Measurements from ENCODE around the gene CUL7.

Gene CUL7

DNA sequence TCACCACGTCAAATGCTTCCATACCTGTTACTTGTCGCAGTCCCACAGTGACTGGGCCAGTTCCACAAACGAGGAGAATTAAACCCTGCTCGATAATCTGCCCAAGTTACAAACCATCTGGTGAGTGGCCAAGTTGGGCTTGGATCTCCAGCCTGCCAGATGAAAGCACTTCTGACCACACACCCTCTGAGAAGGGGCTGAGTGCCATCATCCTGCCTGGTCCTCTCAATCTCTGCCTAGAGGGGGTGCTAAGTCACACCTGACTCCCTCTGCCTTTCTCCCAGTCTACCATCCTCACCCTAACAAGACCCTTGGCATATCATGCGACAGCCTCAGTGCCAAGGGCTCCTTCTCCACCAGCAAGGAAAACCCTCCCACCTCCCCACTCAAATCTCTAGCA lies 16.5 kb downstream of the CUL7 start:
- no peak for DNase-seq (ENCODE audit: low read depth)

DNA sequence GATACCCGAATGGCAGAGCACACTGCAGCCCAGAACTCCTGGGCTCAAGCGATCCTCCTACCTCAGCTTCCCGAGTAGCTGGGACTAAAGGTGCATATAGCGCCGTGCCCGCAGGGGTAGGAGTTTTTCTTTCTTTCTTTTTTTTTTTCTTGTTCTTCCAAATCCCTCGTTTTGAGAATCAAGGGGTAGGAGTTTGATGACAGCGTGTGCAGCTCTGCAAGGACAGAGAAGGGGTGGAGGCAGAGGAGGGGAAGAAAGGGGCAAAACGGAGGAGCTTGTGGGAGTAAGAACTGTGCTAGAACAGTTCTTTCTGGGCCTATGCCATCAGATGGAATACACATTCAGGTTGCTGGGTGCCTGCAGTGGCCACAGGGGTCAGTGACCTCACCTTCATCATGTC lies 16.9 kb downstream of the CUL7 start:
- no peak for TF ChIP-seq MYC (IDR thresholded peaks at IDR 0.05; ENCODE audit: low read depth, low read length)
- H3K4me3 ChIP-seq (ENCODE audit: low read depth, low read length), result no peak overlapping the region
- no peak for DNase-seq (ENCODE audit: low read depth)

More for the DNA sequence above, 16.5 kb downstream of the CUL7 start:
- H3K4me3 ChIP-seq (ENCODE audit: low read depth, low read length), result no peak overlapping the region
- TF ChIP-seq, protein P1, sequence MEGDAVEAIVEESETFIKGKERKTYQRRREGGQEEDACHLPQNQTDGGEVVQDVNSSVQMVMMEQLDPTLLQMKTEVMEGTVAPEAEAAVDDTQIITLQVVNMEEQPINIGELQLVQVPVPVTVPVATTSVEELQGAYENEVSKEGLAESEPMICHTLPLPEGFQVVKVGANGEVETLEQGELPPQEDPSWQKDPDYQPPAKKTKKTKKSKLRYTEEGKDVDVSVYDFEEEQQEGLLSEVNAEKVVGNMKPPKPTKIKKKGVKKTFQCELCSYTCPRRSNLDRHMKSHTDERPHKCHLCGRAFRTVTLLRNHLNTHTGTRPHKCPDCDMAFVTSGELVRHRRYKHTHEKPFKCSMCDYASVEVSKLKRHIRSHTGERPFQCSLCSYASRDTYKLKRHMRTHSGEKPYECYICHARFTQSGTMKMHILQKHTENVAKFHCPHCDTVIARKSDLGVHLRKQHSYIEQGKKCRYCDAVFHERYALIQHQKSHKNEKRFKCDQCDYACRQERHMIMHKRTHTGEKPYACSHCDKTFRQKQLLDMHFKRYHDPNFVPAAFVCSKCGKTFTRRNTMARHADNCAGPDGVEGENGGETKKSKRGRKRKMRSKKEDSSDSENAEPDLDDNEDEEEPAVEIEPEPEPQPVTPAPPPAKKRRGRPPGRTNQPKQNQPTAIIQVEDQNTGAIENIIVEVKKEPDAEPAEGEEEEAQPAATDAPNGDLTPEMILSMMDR (IDR thresholded peaks at IDR 0.05; ENCODE audit: low read depth, low read length), result no peak
- TF ChIP-seq POLR2A (IDR thresholded peaks at IDR 0.05; ENCODE audit: extremely low read depth, insufficient read length), result no peak
- TF ChIP-seq MYC (IDR thresholded peaks at IDR 0.05; ENCODE audit: low read depth, low read length), result no peak
- no peak for TF ChIP-seq MAX (IDR thresholded peaks at IDR 0.05; ENCODE audit: low read depth, low read length)

DNA sequence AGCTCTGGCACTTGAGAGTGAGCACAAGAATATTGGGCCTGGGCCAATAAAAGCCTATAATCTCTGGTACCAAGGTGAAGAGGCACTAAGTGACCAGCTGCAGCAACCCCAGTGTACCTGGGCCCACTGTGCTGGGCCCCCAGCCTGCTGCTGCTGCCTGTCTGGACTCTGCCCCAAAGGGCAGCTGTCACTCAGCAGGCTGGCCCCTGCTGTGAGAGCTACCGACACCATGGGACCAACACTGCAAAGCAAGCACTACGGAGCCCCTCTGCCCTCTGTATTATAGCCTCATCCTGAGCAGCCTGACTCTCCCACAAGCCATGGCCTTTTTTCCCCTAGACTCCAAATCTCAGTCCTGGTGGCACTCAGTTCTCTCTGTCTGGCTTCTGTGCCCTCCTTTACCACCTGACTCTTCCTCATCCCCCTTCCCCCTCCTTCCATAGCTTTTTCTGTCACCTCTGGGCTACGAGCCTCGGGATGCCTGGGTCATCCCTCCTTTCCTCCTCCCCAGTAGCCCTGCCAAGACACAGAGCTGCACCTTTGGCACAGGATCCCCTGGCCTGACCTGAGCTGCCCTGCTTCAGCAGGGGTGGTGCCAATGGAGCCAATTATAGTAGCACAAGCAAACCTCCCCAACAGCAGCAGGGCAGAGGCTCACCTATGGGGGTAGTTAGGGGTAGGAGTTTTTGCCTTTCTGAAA lies 18.0 kb downstream of the CUL7 start:
- DNase-seq (ENCODE audit: low read depth), result no peak
- no peak for TF ChIP-seq MYC (IDR thresholded peaks at IDR 0.05; ENCODE audit: low read depth, low read length)
- TF ChIP-seq POLR2A (IDR thresholded peaks at IDR 0.05; ENCODE audit: extremely low read depth, insufficient read length), result no peak
- TF ChIP-seq, protein P1 (IDR thresholded peaks at IDR 0.05; ENCODE audit: low read depth, low read length), result no peak
- no peak for TF ChIP-seq MAX (IDR thresholded peaks at IDR 0.05; ENCODE audit: low read depth, low read length)
- no peak overlapping the region for H3K4me3 ChIP-seq (ENCODE audit: low read depth, low read length)

- DNase-seq (ENCODE audit: low read depth), result no peak
- TF ChIP-seq MYC (IDR thresholded peaks at IDR 0.05; ENCODE audit: low read depth, low read length) (no peak), MAX (IDR thresholded peaks at IDR 0.05; ENCODE audit: low read depth, low read length) (no peak), POLR2A (IDR thresholded peaks at IDR 0.05; ENCODE audit: extremely low read depth, insufficient read length) (no peak)
- TF ChIP-seq, protein P1 (IDR thresholded peaks at IDR 0.05; ENCODE audit: low read depth, low read length), result no peak
- no peak overlapping the region for H3K4me3 ChIP-seq (ENCODE audit: low read depth, low read length)
These were observed 19.5 kb downstream of the CUL7 start for GRCh38 chr6:43034190-43034525.

- no peak overlapping the region for H3K4me3 ChIP-seq (ENCODE audit: low read depth, low read length)
- DNase-seq (ENCODE audit: low read depth), result no peak
- TF ChIP-seq MYC (IDR thresholded peaks at IDR 0.05; ENCODE audit: low read depth, low read length) (no peak), POLR2A (IDR thresholded peaks at IDR 0.05; ENCODE audit: extremely low read depth, insufficient read length) (no peak), MAX (IDR thresholded peaks at IDR 0.05; ENCODE audit: low read depth, low read length) (no peak)
- TF ChIP-seq, protein P1 (IDR thresholded peaks at IDR 0.05; ENCODE audit: low read depth, low read length), result no peak
These were observed 20.0 kb downstream of the CUL7 start for GRCh38 chr6:43033496-43034189.

DNA sequence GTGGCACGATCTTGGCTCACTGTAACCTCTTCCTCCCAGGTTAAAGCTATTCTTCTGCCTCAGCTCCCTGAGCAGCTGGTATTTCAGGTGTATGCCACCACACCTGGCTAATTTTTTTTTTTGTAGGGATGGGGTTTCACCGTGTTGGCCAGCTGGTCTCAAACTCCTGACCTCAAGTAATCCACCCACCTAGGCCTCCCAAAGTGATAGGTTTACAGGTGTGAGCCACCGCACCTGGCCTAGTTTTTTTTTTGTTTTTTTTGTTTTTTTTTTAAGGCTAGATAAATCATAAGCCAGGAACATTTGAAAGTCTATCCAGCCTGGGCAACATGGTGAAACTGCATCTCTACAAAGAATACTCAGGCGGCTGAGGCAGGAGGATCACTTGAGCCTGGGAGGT lies 21.3 kb downstream of the CUL7 start:
- H3K4me3 ChIP-seq (ENCODE audit: low read depth, low read length), result no peak overlapping the region
- no peak for DNase-seq (ENCODE audit: low read depth)
- TF ChIP-seq POLR2A (IDR thresholded peaks at IDR 0.05; ENCODE audit: extremely low read depth, insufficient read length) (no peak), MAX (IDR thresholded peaks at IDR 0.05; ENCODE audit: low read depth, low read length) (no peak), MYC (IDR thresholded peaks at IDR 0.05; ENCODE audit: low read depth, low read length) (no peak)
- TF ChIP-seq, protein P1 (IDR thresholded peaks at IDR 0.05; ENCODE audit: low read depth, low read length), result no peak
